GM12878 (cell line): Measurements from ENCODE around the gene RBM4. TPM values are rescaled to one million over a fixed set of nuclear protein-coding genes. Genes with fewer than 3 reads are reported as not detected.

Source experiments
- ATAC-seq: fragments of 200-7000 bp; cut with Tn5 transposase; 3 replicates; pipeline ENCODE4 v1.9.1; 2020; ENCODE audit warnings: mild to moderate bottlenecking, moderate library complexity
- BruUV-seq: library from RNA; stranded (reverse); fragments of 400-500 nt; replicated peaks from 2 replicates; lab custom pipeline; 2021; lab: Mats Ljungman, UMichigan
- CTCF ChIA-PET: fragments of 300-600 bp; sonication (Branson Sonifier 250); formaldehyde crosslinking; extraction: SDS; loops from one replicate; lab custom pipeline; 2021; ENCODE audit warnings: inconsistent platforms; lab: Yijun Ruan, JAX
- POLR2A ChIA-PET: fragments of 350-600 bp; formaldehyde crosslinking; extraction: SDS; loops from one replicate; lab custom pipeline; 2021; ENCODE audit warnings: inconsistent platforms; lab: Charles Lee
- RAD21 ChIA-PET: fragments of 300-600 bp; sonication (Branson Sonifier 250); formaldehyde crosslinking; loops from one replicate; lab custom pipeline; 2023; ENCODE audit warnings: antibody characterized with exemption; ENCODE audit not compliant: unreplicated experiment; lab: Charles Lee
- SMC1A ChIA-PET: fragments of 300-600 bp; sonication (Branson Sonifier 250); formaldehyde crosslinking; loops from one replicate; lab custom pipeline; 2023; ENCODE audit not compliant: unreplicated experiment, uncharacterized antibody; lab: Charles Lee
- DNase-seq: peaks from one replicate; pipeline ENCODE4 v3.0.0-alpha.2; 2011; ENCODE audit warnings: low read depth, low spot score
- FAIRE-seq: peaks from 3 replicates; lab custom pipeline; 2011; peaks lifted over from hg19 to GRCh38; lab: Jason Lieb, UNC
- H2AFZ ChIP-seq: 2 replicates; pipeline ENCODE4 v1.6.0; 2011; ENCODE audit warnings: low read depth, low read length, control low read depth; ENCODE audit not compliant: control insufficient read depth
- H3K27ac ChIP-seq: 2 replicates; pipeline ENCODE4 v1.5.1; 2011; ENCODE audit warnings: control low read depth; ENCODE audit not compliant: control insufficient read depth, insufficient read depth
- H3K27me3 ChIP-seq, 2 experiments: replicated peaks in 1 of 2; 2 replicates each; pipeline versions ENCODE4 v1.6.0 to v1.6.1; 2011; ENCODE audit warnings: low read length in 1 of 2; ENCODE audit not compliant: control insufficient read depth in 2 of 2, insufficient read depth in 2 of 2
- H3K36me3 ChIP-seq, 2 experiments: 2 replicates each; pipeline ENCODE4 v1.5.1; 2011; ENCODE audit warnings: low read length in 1 of 2; ENCODE audit not compliant: control insufficient read depth in 2 of 2, insufficient read depth in 2 of 2
- H3K4me1 ChIP-seq: 2 replicates; pipeline ENCODE4 v1.6.1; 2011; ENCODE audit warnings: mild to moderate bottlenecking, low read length, moderate library complexity, mixed read lengths; ENCODE audit not compliant: control insufficient read depth, insufficient read depth
- H3K4me2 ChIP-seq: 2 replicates; pipeline ENCODE4 v1.6.0; 2011; ENCODE audit warnings: control low read depth; ENCODE audit not compliant: control insufficient read depth, insufficient read depth
- H3K4me3 ChIP-seq: fragments of 200-600 bp; sonication (generic); 2 replicates; pipeline ENCODE4 v1.5.1; 2016
- H3K79me2 ChIP-seq: 2 replicates; pipeline ENCODE4 v1.6.0; 2011; ENCODE audit warnings: low read length; ENCODE audit not compliant: control insufficient read depth, insufficient read depth
- H3K9ac ChIP-seq: 2 replicates; pipeline ENCODE4 v1.8.0; 2011; ENCODE audit warnings: low read length, control low read depth, mixed read lengths; ENCODE audit not compliant: control insufficient read depth, insufficient read depth
- H3K9me3 ChIP-seq: replicated peaks from 3 replicates; pipeline ENCODE4 v1.5.1; 2011; ENCODE audit warnings: mild to moderate bottlenecking, low read length; ENCODE audit not compliant: control insufficient read depth, insufficient read depth
- H4K20me1 ChIP-seq: 2 replicates; pipeline ENCODE4 v1.6.0; 2011; ENCODE audit not compliant: control insufficient read depth, insufficient read depth
- BCL11A ChIP-seq: IDR thresholded peaks from 2 replicates; pipeline ENCODE4 v1.6.1; 2011; ENCODE audit warnings: low read depth, low read length
- EGR1 ChIP-seq, 2 experiments: IDR thresholded peaks; 1 replicate in 1 of 2; 2 replicates in 1 of 2; pipeline ENCODE4 v1.6.1; 2011 to 2012; ENCODE audit warnings: low read depth in 2 of 2, low read length in 2 of 2, borderline replicate concordance in 1 of 2, mild to moderate bottlenecking in 1 of 2, moderate library complexity in 1 of 2
- GABPA ChIP-seq: IDR thresholded peaks from 2 replicates; pipeline ENCODE4 v1.6.1; 2014; ENCODE audit warnings: antibody characterized with exemption, low read depth, mild to moderate bottlenecking, inconsistent platforms
- IKZF2 ChIP-seq, 2 experiments: fragments of 450-650 bp; IDR thresholded peaks; 2 replicates each; pipeline ENCODE4 v1.6.1; 2017; ENCODE audit warnings: mild to moderate bottlenecking in 2 of 2, moderate library complexity in 2 of 2
- NR2F1 ChIP-seq: fragments of 450-650 bp; conservative IDR thresholded peaks from 2 replicates; pipeline ENCODE4 v1.6.1; 2017; ENCODE audit warnings: mild to moderate bottlenecking
- POLR2A ChIP-seq: IDR thresholded peaks from 2 replicates; pipeline ENCODE4 v1.6.1; 2011; ENCODE audit warnings: low read depth, mild to moderate bottlenecking, low read length
- POLR2AphosphoS5 ChIP-seq: IDR thresholded peaks from 2 replicates; pipeline ENCODE4 v1.6.1; 2011; ENCODE audit warnings: mild to moderate bottlenecking, low read length, inconsistent platforms
- TCF7 ChIP-seq: IDR thresholded peaks from 2 replicates; pipeline ENCODE4 v1.6.1; 2014; ENCODE audit warnings: antibody characterized with exemption, borderline replicate concordance
- WGBS: methylation state at CpG from one replicate; pipeline ENCODE4 v1.1.6; 2016; ENCODE audit warnings: low lambda C conversion rate; ENCODE audit not compliant: insufficient replicate concordance, insufficient coverage; ENCODE audit errors: missing lambda C conversion rate; 5-methylcytosine and 5-hydroxymethylcytosine counted together
- in situ Hi-C: fragments of 300-500 bp; cut with MboI; formaldehyde crosslinking; loops from 9 replicates; pipeline ENCODE4 v1.14.3; 2018; ENCODE audit warnings: mixed read lengths
- intact Hi-C: fragments of 100-400 bp; cut with micrococcal nuclease; formaldehyde crosslinking; loops from one replicate; pipeline ENCODE4 v1.14.2; 2022; ENCODE audit not compliant: unreplicated experiment
- polyA plus RNA-seq, 11 experiments: library from polyadenylated mRNA; depleted of rRNA in 4 of 11; unstranded in 6 of 11; stranded (reverse) in 5 of 11; fragments of >200 nt; fragmentation: Nextera tagmentation in 4 of 11; fragmentation: Illumina TruSeq in 1 of 11; extraction: Ambion mirVana in 4 of 11; extraction: Trizol in 1 of 11; gene quantifications; 1 replicate in 1 of 11; 2 replicates in 10 of 11; pipeline versions ENCODE4 v1.2.1 to v1.2.3, GENCODE V29; 2011 to 2016; ENCODE audit warnings: inconsistent platforms in 2 of 11, missing spikeins in 2 of 11, low read depth in 1 of 11
- total RNA-seq, 4 experiments: library from RNA; depleted of rRNA in 3 of 4; stranded (reverse); fragments of >200 nt in 3 of 4; fragmentation: Illumina TruSeq in 1 of 4; extraction: Trizol in 1 of 4; gene quantifications; 2 replicates each; pipeline versions ENCODE4 v1.2.1 to v1.2.3, GENCODE V29; 2013 to 2021
- TF ChIP-seq, protein P1 (sequence below): IDR thresholded peaks from 2 replicates; pipeline ENCODE4 v1.6.1; 2012; ENCODE audit warnings: low read depth, low read length, improper control_type of control experiment

RBM4 gene
- total and polyA plus RNA-seq, 10 of the 15 experiments (the other 5 are each of a cell fraction or from before 2014, with no cell fraction given): 105 to 224 (median 138) TPM

DNA sequence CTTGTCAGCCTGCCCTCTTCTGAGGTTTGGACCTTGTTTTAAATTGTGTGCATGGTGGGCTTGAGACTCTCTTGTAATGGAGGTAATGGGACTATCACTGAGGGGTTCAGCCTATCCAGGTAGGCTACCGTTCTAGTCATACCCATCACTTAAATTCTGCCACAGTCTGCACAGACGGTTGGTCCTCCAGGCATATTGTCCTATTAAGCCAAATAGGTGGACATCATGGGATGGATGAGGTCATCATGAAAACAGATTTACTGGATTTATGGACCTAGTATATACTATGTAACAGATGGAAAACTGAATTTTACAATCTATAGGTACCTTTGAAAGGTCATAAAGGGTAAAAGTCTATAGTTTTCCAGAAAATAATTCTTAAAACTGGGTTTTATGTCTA lies 9.1 kb upstream of the RBM4 start:
- H3K9ac ChIP-seq: no peak overlapping the region
- no peak overlapping the region for H2AFZ ChIP-seq
- intact Hi-C loops (no loop called here), in situ Hi-C loops (no loop called here)
- POLR2A ChIA-PET: interaction anchor here (1.2 kb wide), 1 partner anchor 9 kb away, joined by 6 read pairs; no protein-coding TSS in a partner anchor
- no peak overlapping the region for H3K4me2 ChIP-seq
- TF ChIP-seq IKZF2 (IDR thresholded peaks at IDR 0.05): no peak
- TF ChIP-seq GABPA: no peak
- TF ChIP-seq TCF7: no peak
- TF ChIP-seq POLR2AphosphoS5: no peak
- no peak for TF ChIP-seq BCL11A
- no peak for TF ChIP-seq NR2F1
- TF ChIP-seq, protein P1, sequence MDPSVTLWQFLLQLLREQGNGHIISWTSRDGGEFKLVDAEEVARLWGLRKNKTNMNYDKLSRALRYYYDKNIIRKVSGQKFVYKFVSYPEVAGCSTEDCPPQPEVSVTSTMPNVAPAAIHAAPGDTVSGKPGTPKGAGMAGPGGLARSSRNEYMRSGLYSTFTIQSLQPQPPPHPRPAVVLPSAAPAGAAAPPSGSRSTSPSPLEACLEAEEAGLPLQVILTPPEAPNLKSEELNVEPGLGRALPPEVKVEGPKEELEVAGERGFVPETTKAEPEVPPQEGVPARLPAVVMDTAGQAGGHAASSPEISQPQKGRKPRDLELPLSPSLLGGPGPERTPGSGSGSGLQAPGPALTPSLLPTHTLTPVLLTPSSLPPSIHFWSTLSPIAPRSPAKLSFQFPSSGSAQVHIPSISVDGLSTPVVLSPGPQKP: no peak
- no peak for TF ChIP-seq POLR2A
- no peak for TF ChIP-seq EGR1 (IDR thresholded peaks at IDR 0.05; ENCODE audit: borderline replicate concordance in 1 of 2, low read depth in 2 of 2, low read length in 2 of 2)
- no peaks in the 10 kb centered on the region for H3K4me1 ChIP-seq
- H3K27me3 ChIP-seq: no peaks in the 10 kb centered on the region
- CTCF ChIA-PET: interaction anchor here (2.5 to 2.8 kb wide), 2 partner anchors 9 to 13 kb away, joined by 5 to 11 read pairs; partner anchors contain the start of gene RBM4
- no peak overlapping the region for H3K4me3 ChIP-seq
- H3K79me2 ChIP-seq: peaks cover 82% of the 10 kb centered on the region
- peaks cover 43 to 59% of the 10 kb centered on the region in 2 experiments for H3K36me3 ChIP-seq
- SMC1A ChIA-PET: interaction anchor here (1.0 to 2.4 kb wide), 2 partner anchors 9 to 10 kb away, joined by 4 to 10 read pairs; partner anchors contain the start of gene RBM4
- no peak for FAIRE-seq
- no peak overlapping the region for H3K27ac ChIP-seq
- BruUV-seq: no TSS peak
- RAD21 ChIA-PET: interaction anchor here (1.5 kb wide), 1 partner anchor 84 kb away, joined by 3 read pairs; the partner anchor contains the start of gene ZDHHC24
- WGBS: 95% methylated on average over 2 of the region's 2 CpGs
- H3K9me3 ChIP-seq: no peaks in the 10 kb centered on the region; the same call in 2 of the 3 replicates
- ATAC-seq: no peak
- H4K20me1 ChIP-seq: peaks cover 5% of the 10 kb centered on the region; the same call in 1 of the 2 replicates
- no peak for DNase-seq
